AG10803 (cell line): ENCODE data around the gene RPS15.

Source experiments
- DNase-seq: peaks from one replicate; pipeline ENCODE4 v3.0.0; 2010; ENCODE audit warnings: low read depth
- H3K4me3 ChIP-seq: 2 replicates; pipeline ENCODE4 v1.5.1; 2011; ENCODE audit warnings: mild to moderate bottlenecking, low read length, control low read depth
- CTCF ChIP-seq: conservative IDR thresholded peaks from 2 replicates; pipeline ENCODE4 v1.5.1; 2011; ENCODE audit warnings: mild to moderate bottlenecking, low read length, control low read depth, inconsistent platforms

RPS15 gene

GRCh38 chr19:1470055-1470304, 31.8 kb downstream of the RPS15 start:
- H3K4me3 ChIP-seq, result peak overlapping the region; percentile 44
- DNase-seq, result no peak
- TF ChIP-seq CTCF, result no peak

GRCh38 chr19:1470305-1471009, 32.3 kb downstream of the RPS15 start:
- H3K4me3 ChIP-seq, result peak overlapping the region; percentile 44
- peak; percentile 26 for DNase-seq
- no peak for TF ChIP-seq CTCF

- no peak for TF ChIP-seq CTCF
- DNase-seq, result no peak
- peak overlapping the region; percentile 44 for H3K4me3 ChIP-seq
Measured at GRCh38 chr19:1471010-1471514, 32.9 kb downstream of the RPS15 start.

GRCh38 chr19:1471515-1472160, 33.4 kb downstream of the RPS15 start:
- DNase-seq, result no peak
- TF ChIP-seq CTCF, result peak; percentile 25
- H3K4me3 ChIP-seq, result no peak overlapping the region

- TF ChIP-seq CTCF, result no peak
- H3K4me3 ChIP-seq, result no peak overlapping the region
- no peak for DNase-seq
Measured at GRCh38 chr19:1472231-1473084, 34.3 kb downstream of the RPS15 start.

- H3K4me3 ChIP-seq, result no peak overlapping the region
- DNase-seq, result no peak
- TF ChIP-seq CTCF, result no peak
Measured at GRCh38 chr19:1473085-1473851, 35.1 kb downstream of the RPS15 start.
